ENCODE measurements around the gene LIG4.
A peak's percentile ranks its signal among the peaks of the same experiment; 100 is the strongest.
"Not testable (repeated sequence)": the region's sequence is repeated elsewhere in the genome, so short reads cannot be mapped to it uniquely, and the experiment has no call there.

LIG4 gene

DNA sequence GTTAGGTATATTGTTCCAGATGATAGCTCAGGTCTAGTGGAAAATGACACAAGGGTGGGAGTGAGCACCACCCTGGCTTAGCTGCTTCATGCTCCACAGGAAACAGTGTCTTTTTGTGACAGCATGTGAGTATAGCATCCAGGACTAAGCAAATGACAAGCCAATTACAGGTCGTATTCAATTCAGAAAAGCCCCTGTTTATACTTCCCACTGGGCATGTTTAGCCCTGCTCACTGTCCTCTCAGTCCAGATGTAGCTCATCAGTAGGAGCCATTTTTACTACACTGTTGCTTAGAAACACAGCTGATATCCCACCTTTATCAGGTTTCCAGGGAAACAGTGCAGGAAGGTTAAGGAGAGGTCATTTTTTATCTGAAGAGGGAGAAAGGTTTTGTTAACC lies 10.8 kb upstream of the LIG4 start:
- TF ChIP-seq, protein P1, sequence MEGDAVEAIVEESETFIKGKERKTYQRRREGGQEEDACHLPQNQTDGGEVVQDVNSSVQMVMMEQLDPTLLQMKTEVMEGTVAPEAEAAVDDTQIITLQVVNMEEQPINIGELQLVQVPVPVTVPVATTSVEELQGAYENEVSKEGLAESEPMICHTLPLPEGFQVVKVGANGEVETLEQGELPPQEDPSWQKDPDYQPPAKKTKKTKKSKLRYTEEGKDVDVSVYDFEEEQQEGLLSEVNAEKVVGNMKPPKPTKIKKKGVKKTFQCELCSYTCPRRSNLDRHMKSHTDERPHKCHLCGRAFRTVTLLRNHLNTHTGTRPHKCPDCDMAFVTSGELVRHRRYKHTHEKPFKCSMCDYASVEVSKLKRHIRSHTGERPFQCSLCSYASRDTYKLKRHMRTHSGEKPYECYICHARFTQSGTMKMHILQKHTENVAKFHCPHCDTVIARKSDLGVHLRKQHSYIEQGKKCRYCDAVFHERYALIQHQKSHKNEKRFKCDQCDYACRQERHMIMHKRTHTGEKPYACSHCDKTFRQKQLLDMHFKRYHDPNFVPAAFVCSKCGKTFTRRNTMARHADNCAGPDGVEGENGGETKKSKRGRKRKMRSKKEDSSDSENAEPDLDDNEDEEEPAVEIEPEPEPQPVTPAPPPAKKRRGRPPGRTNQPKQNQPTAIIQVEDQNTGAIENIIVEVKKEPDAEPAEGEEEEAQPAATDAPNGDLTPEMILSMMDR (IDR thresholded peaks at IDR 0.05; ENCODE audit: low read depth, low read length) = no peak
- no peak overlapping the region for H3K4me3 ChIP-seq (ENCODE audit: low read depth, low read length)
- DNase-seq (ENCODE audit: low read depth, low spot score) = no peak
- in situ Hi-C loops (cut with HindIII; ENCODE audit: low sequenced_read_pairs) = no loop called here

DNA sequence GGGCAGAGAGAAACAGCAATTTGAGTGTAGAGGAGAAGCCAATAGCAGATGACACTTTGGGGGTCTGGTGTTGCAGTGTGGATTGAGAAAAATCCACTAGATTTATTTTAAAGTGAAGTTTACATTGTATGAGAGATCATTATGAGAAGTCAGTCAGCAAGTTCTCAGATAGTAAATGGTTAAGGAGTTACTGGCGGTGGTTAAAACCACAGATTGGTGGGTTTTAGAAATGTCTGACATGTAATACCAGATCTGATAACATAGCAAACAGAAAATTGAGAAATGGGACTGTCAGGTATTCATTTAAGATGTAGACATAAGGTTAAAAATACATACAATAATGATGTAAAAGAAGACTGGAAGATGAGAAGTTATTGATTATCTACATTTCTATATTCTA lies 10.1 kb upstream of the LIG4 start:
- TF ChIP-seq, protein P1 (IDR thresholded peaks at IDR 0.05; ENCODE audit: low read depth, low read length) = no peak
- DNase-seq (ENCODE audit: low read depth, low spot score) = no peak
- no peak overlapping the region for H3K4me3 ChIP-seq (ENCODE audit: low read depth, low read length)
- in situ Hi-C loops (cut with HindIII; ENCODE audit: low sequenced_read_pairs) = no loop called here

DNA sequence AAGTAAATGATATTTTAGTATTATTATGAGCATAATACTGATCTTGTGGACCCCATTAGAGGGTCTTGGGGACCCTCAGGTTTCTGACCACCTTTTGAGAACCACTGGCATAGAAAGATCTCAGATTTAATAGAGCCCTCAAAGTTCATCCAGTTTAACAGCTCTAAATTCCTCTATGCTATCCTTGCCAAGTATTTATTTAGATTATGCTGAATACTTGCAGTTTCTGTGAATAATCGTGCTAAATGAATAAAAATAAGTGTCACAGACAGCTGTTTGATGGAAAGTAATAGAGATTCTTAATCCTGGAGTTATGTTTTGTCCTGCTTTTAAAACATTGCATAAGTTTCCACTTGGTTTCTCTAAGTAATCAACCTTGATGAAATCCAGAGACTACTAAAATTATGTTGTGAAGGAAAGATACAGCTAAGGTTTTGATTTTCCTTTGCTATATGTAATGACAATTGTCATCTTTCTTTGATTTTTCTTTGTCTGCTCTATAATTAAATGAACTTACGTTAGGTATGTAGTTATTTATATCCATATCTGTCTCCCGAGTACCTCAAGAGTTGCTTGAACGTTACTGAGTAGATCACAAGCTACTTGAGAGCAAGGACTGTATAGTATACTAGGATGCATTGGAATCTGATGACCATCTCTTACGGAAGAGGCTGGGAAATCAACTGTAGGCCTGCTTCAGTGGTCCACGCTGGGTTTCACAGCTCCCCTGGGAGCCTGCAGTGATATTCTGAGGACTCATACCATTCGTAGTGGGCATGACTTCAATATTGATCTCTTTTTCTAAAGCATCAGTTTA lies 8.6 kb upstream of the LIG4 start:
- TF ChIP-seq, protein P1 (IDR thresholded peaks at IDR 0.05; ENCODE audit: low read depth, low read length) = no peak
- no peak overlapping the region for H3K4me3 ChIP-seq (ENCODE audit: low read depth, low read length)
- in situ Hi-C loops (cut with HindIII; ENCODE audit: low sequenced_read_pairs) = no loop called here
- no peak for DNase-seq (ENCODE audit: low read depth, low spot score)

DNA sequence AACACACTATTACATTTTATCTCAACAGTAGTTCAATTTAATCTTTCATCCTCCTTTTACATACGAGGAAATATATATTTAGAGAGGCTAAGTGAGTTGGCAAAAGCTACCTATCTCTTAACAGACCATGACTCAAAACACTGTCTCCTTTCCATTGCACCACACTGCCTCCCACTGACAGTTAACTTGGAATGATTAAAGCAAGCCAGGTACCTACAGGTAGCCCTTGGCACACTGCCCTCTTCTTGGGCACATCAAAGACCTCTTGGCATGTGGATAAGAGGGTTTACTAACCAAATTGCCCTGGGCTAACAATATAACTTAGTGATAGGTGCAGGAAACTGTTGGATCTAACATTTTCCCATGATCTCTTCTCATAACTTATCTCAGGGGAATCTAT lies 4.7 kb upstream of the LIG4 start:
- no peak for DNase-seq (ENCODE audit: low read depth, low spot score)
- TF ChIP-seq, protein P1 (IDR thresholded peaks at IDR 0.05; ENCODE audit: low read depth, low read length) = no peak
- no peak overlapping the region for H3K4me3 ChIP-seq (ENCODE audit: low read depth, low read length)
- in situ Hi-C loops (cut with HindIII; ENCODE audit: low sequenced_read_pairs) = no loop called here

DNA sequence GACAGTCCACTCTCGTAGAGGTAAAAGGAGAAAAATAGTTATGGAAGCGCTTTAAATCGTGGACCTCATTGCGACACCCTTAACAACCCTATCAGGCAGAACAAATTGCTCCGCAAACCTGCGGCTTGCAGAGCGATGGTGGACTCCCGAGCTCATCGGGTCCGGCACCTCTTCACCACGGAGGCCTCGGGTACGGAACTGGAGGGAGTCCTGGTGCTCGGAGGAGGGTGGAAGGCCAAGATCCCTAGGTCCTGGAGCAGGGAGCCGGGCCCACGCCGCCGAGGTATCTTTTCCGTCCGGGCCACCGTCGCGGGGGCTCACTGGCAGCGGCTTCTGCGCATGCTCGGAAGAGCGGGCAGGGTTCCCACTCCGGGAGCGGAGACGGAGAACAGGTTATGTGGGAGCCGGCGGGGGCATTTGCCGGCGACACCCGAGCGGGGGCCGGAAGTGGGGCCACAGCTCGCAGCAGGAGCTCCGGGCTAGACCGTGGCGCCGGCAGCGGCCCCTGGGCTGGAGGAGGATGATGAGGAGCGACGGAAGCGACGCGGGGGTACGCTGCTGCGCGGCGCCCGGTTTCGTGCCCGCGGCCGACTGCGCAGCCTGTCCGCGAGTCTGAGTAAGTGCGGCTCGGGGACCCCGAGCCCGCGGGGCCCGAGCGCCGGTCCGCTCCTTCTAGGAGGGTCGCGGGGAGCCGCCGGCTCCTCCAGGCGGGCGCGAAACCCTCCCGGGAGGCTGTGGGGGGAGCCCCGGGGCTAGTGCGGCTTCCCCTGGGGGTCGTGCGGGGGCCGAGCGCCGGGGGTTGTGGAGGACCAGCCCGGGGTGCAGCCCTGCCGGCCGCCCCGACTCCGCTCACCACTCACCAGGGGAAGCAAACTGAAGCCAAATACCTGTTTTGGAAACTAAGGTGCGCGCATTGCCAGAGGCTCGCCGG lies 3.0 kb upstream of the LIG4 start, which contains the start of gene ABHD13:
Gene ABHD13 (plus strand): TSS at position 349 of the 931 bp plus-strand sequence. CDS start 10,827 bp downstream, outside the sequence.
- peak; percentile 94 for DNase-seq (ENCODE audit: low read depth, low spot score)
- peak within 1 kb of the TSS; percentile 71 for H3K4me3 ChIP-seq (ENCODE audit: low read depth, low read length)
- TF ChIP-seq, protein P1 (IDR thresholded peaks at IDR 0.05; ENCODE audit: low read depth, low read length) = no peak
- in situ Hi-C loops (cut with HindIII; ENCODE audit: low sequenced_read_pairs) = no loop called here

DNA sequence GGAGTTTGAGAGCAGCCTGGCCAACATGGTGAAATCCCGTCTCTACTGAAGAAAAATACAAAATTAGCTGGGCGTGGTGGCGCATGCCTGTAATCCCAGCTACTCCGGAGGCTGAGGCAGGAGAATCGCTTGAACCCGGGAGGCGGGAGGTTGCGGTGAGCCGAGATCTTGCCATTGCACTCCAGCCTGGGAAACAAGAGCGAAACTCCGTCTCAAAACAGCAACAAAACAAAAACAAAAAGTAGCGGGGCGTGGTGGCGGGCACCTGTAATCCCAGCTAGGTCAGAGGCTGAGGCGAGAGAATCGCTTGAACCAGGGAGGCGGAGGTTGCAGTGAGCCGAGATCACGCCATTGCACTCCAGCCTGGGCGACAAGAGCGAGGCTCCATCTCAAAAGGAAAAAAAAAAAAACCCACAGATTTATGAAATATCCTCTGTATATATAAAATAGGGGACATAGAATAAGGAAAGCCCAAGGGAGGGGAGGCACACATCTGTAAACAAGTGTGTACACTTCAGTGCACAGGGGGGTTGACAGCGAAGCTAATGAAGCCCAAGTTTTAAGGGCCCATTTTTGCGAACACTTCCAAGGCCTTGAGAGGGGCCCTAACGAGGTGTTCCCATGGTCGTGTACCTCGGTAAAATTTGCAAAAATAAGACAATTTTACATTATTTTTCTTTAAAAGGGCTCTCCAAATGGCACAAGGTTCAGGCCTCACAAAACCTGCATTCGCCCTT lies 2.1 kb upstream of the LIG4 start:
- in situ Hi-C loops (cut with HindIII; ENCODE audit: low sequenced_read_pairs); DNase-seq (ENCODE audit: low read depth, low spot score): not testable (repeated sequence)
- peak overlapping the region; percentile 71 for H3K4me3 ChIP-seq (ENCODE audit: low read depth, low read length)
